ENCODE data around the gene CKS1B.

Gene CKS1B

DNA sequence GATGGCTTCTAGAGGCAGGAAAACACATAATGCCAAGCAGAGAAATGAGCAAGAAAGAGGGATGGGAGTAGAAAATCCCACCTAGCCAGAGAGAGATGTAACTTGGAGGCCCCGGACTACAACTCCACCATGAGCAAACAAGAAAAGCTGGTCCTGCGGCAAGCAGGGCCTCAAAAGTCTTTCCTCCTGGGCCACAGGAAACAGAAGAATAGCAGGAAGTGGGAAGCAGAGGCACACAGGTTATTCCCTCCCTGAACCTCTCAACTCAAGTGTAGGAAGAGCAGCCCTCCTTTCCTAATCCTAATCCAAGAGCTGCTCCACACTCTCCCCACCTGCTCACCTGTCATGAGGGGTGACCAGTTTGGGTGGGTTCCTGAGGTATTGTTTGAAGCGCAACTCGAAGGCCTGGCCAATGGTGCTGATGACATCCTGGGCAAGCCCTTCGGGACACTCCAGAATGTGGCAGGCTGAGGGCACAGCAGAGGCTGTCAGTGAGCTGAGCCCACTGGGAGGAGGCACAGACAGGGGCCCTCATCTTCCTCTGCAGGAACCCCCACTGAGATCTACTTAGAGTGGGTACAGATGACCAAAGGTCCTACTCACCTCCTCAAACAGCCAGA, 7.0 kb upstream of the CKS1B start:
- Histone ChIP-seq H3K4me3 (ENCODE audit: low read length in 2 of 2) (no peak overlapping the region), H3K27me3 (ENCODE audit: control insufficient read depth in 1 of 2, insufficient read depth in 2 of 2, low read length in 2 of 2) (no peaks in the 10 kb centered on the region), H3K9me3 (ENCODE audit: control insufficient read depth in 2 of 2, low read length in 2 of 2) (no peaks in the 10 kb centered on the region), H3K27ac (ENCODE audit: low read length) (peak overlapping the region; percentile 99), H3K36me3 (ENCODE audit: control insufficient read depth in 2 of 2, insufficient read depth in 2 of 2, low read length in 2 of 2) (peaks cover 41 to 49% of the 10 kb centered on the region in 2 donors), H3K4me1 (ENCODE audit: control insufficient read depth, insufficient read depth, low read length) (peaks cover 47% of the 10 kb centered on the region), H3K9ac (ENCODE audit: low read length in 2 of 2) (no peak overlapping the region)

DNA sequence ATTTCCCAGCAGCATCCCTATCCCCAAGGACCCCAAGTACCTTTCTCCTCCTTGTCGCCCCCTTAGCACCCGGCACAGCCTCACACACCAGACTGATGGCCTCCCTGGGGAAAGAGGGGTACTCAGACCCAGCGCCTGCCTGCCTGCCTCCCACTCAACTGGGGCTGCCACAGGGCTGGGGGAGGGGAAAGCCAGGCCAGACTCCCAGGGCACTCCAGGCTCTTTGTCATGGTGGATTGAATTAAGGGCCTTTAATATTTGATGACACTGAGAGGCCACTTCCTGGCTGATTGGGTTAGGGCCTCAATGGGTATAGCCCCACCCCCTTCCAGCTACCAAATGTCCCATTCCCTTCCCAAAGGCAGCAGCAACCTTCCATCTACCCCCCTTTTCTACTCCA, 5.8 kb upstream of the CKS1B start:
- no peaks in the 10 kb centered on the region for H3K27me3 ChIP-seq (ENCODE audit: control insufficient read depth in 1 of 2, insufficient read depth in 2 of 2, low read length in 2 of 2)
- H3K36me3 ChIP-seq (ENCODE audit: control insufficient read depth in 2 of 2, insufficient read depth in 2 of 2, low read length in 2 of 2) = peaks cover 33 to 43% of the 10 kb centered on the region in 2 donors
- peaks cover 50% of the 10 kb centered on the region for H3K4me1 ChIP-seq (ENCODE audit: control insufficient read depth, insufficient read depth, low read length)
- H3K27ac ChIP-seq (ENCODE audit: low read length) = peak overlapping the region; percentile 99
- no peaks in the 10 kb centered on the region for H3K9me3 ChIP-seq (ENCODE audit: control insufficient read depth in 2 of 2, low read length in 2 of 2)
- H3K4me3 ChIP-seq (ENCODE audit: low read length in 2 of 2) = peak overlapping the region in 1 of 2 donors; percentile 70
- peak overlapping the region; percentile 47 to 85 for H3K9ac ChIP-seq (ENCODE audit: low read length in 2 of 2)

DNA sequence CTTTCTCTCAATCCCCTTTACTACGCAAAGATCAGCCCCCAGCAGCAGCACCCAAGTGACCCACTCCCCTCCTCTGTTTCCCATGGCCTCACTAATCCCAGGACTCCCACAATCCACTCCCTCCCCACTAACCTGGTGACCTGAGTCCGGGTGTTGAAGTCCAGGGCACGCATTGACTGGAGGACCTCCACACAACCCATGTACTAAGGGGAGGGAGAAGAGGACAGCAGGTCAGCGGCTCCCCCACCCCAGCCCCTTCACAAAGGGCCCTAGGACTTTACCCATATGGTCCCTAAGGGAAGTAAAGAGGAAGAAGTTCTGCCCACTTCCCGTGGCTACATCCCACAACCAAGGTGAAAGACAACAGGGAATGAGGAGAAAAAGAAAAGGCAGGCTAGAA, 5.2 kb upstream of the CKS1B start:
- peak overlapping the region; percentile 99 for H3K27ac ChIP-seq (ENCODE audit: low read length)
- H3K9me3 ChIP-seq (ENCODE audit: control insufficient read depth in 2 of 2, low read length in 2 of 2) = no peaks in the 10 kb centered on the region
- no peaks in the 10 kb centered on the region for H3K27me3 ChIP-seq (ENCODE audit: control insufficient read depth in 1 of 2, insufficient read depth in 2 of 2, low read length in 2 of 2)
- H3K9ac ChIP-seq (ENCODE audit: low read length in 2 of 2) = peak overlapping the region; percentile 47 to 85
- peak overlapping the region; percentile 69 to 70 for H3K4me3 ChIP-seq (ENCODE audit: low read length in 2 of 2)
- H3K36me3 ChIP-seq (ENCODE audit: control insufficient read depth in 2 of 2, insufficient read depth in 2 of 2, low read length in 2 of 2) = peaks cover 30 to 40% of the 10 kb centered on the region in 2 donors
- H3K4me1 ChIP-seq (ENCODE audit: control insufficient read depth, insufficient read depth, low read length) = peaks cover 49% of the 10 kb centered on the region

DNA sequence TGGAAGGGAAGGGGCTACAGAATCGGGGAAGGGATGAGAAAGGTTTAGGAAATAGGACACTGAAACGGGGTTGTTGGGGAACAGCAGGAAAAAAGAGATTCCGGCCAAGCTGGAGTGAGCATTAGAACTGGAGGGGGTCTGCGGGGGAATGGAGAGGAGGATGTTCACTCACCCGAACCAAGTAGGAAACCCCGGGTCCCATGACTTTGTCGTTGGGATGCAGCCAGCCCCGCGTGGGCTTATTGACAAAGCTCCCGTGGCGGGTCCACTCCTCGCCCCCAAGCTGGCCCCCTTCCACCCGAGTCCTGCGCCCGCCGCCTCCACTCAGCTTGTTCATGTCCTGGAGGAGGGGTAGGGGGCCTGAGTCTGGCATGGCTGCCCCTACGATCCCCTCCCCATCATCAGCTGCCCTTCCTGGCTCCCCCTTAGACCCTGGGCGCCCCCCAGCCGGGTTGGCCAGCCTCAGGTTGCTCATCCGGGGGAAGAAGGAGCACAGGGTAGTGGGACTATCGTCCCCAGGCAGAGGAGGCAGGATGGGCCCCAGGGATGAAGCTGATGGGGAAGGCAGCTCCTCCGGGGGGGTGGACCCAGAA, 4.5 kb upstream of the CKS1B start:
- peaks cover 49% of the 10 kb centered on the region for H3K4me1 ChIP-seq (ENCODE audit: control insufficient read depth, insufficient read depth, low read length)
- peak overlapping the region; percentile 69 to 70 for H3K4me3 ChIP-seq (ENCODE audit: low read length in 2 of 2)
- no peaks in the 10 kb centered on the region for H3K27me3 ChIP-seq (ENCODE audit: control insufficient read depth in 1 of 2, insufficient read depth in 2 of 2, low read length in 2 of 2)
- H3K9me3 ChIP-seq (ENCODE audit: control insufficient read depth in 2 of 2, low read length in 2 of 2) = no peaks in the 10 kb centered on the region
- H3K27ac ChIP-seq (ENCODE audit: low read length) = peak overlapping the region; percentile 99
- peak overlapping the region; percentile 80 to 85 for H3K9ac ChIP-seq (ENCODE audit: low read length in 2 of 2)
- H3K36me3 ChIP-seq (ENCODE audit: control insufficient read depth in 2 of 2, insufficient read depth in 2 of 2, low read length in 2 of 2) = peaks cover 25 to 34% of the 10 kb centered on the region in 2 donors

DNA sequence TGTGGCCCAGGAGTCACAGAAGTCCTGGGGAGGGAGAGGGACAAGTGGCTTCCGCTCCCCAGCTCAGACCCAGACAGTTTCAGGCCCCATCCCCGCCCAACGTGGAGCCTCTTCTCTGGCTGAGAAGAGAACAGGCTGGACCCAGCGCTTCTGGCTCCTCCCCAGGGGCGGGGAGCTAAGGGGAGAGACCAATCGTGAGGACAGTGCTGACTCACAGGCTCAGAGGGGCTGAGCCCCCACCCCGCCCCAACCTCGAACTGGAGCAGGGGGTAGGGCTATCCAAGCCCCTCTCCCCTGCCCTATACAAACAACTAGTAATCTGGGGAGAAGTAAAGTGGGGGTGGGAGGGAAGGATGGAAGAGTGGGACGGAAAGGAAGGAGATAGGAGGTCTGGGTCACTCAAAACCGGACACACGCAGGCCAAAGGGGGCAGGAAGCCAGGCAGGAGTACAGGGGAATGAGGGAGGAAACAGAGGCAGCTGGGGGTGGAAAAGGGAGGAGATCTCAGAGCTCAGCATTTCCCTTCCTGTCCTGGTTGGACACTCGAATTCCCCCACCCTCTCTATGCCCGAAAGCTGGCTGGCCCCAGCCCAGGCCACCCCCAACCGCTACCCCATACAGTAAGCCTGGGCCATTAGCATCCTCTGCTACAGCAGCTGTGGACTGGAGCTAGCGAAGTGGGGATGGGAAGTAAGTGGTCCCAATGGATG, 3.7 kb upstream of the CKS1B start, which contains the start of gene SHC1:
Gene SHC1 (minus strand): TSS at position 117 of the 710 bp plus-strand sequence. CDS start 221 bp downstream, outside the sequence.
- no peaks in the 10 kb centered on the region for H3K9me3 ChIP-seq (ENCODE audit: control insufficient read depth in 2 of 2, low read length in 2 of 2)
- no peaks in the 10 kb centered on the region for H3K27me3 ChIP-seq (ENCODE audit: control insufficient read depth in 1 of 2, insufficient read depth in 2 of 2, low read length in 2 of 2)
- H3K4me1 ChIP-seq (ENCODE audit: control insufficient read depth, insufficient read depth, low read length) = peaks cover 52% of the 10 kb centered on the region
- H3K9ac ChIP-seq (ENCODE audit: low read length in 2 of 2) = peak within 1 kb of the TSS; percentile 80 to 85
- H3K36me3 ChIP-seq (ENCODE audit: control insufficient read depth in 2 of 2, insufficient read depth in 2 of 2, low read length in 2 of 2) = peaks cover 19 to 28% of the 10 kb centered on the region in 2 donors
- peak within 1 kb of the TSS; percentile 69 to 70 for H3K4me3 ChIP-seq (ENCODE audit: low read length in 2 of 2)
- H3K27ac ChIP-seq (ENCODE audit: low read length) = peak within 1 kb of the TSS; percentile 99

DNA sequence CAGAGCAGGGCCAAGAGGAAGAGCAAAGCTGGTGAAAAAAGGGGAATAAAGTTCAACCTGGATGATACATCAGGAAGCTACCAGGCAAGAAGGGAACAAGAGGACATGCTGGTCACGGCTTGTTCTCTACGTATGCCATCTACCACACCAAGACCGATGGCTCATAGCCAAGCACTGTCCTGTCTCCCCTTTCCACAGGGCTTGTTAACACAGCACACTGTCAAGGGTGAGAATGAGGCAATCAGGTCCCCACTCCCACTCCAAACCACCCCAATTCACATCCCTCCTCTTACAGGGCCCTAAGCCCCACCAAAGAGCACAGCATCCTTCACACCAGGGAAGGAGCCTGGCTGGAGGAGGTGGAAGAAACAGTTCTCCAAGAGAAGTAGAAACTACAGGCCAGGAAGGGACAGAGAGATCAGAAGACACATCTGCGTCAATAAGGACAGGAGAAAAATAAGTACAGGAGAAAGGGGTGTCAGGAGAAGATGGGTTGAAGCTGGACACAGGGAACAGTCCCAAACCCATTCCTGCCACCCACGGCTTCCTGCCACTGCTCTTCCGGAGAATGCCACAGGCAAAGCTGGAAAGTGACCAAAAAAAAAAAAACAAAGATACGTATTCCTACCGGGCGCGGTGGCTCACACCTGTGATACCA, 3.0 kb upstream of the CKS1B start:
- Histone ChIP-seq H3K36me3 (ENCODE audit: control insufficient read depth in 2 of 2, insufficient read depth in 2 of 2, low read length in 2 of 2) (peaks cover 12 to 22% of the 10 kb centered on the region in 2 donors), H3K27ac (ENCODE audit: low read length) (peak overlapping the region; percentile 99), H3K9ac (ENCODE audit: low read length in 2 of 2) (peak overlapping the region; percentile 80 to 85), H3K4me3 (ENCODE audit: low read length in 2 of 2) (peak overlapping the region; percentile 69 to 70), H3K27me3 (ENCODE audit: control insufficient read depth in 1 of 2, insufficient read depth in 2 of 2, low read length in 2 of 2) (no peaks in the 10 kb centered on the region), H3K4me1 (ENCODE audit: control insufficient read depth, insufficient read depth, low read length) (peaks cover 57% of the 10 kb centered on the region), H3K9me3 (ENCODE audit: control insufficient read depth in 2 of 2, low read length in 2 of 2) (no peaks in the 10 kb centered on the region)

DNA sequence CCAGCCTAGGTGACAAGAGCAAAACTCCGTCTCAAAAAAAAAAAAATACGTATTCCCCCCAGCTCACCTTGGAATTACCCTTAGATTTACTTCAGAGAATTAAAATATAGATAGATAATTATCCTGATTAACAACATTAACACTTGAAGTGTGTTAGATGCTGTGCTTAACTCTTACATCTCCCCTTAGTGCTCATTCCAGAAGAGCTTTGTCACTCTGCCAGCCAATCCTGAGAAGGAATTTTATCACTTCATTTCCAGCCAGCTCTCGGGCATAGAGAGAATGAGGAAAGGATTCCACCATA, 2.3 kb upstream of the CKS1B start:
- Histone ChIP-seq H3K9ac (ENCODE audit: low read length in 2 of 2) (peak overlapping the region; percentile 55 to 92), H3K9me3 (ENCODE audit: control insufficient read depth in 2 of 2, low read length in 2 of 2) (no peaks in the 10 kb centered on the region), H3K4me3 (ENCODE audit: low read length in 2 of 2) (peak overlapping the region in 1 of 2 donors; percentile 86), H3K27me3 (ENCODE audit: control insufficient read depth in 1 of 2, insufficient read depth in 2 of 2, low read length in 2 of 2) (no peaks in the 10 kb centered on the region), H3K27ac (ENCODE audit: low read length) (peak overlapping the region; percentile 99), H3K4me1 (ENCODE audit: control insufficient read depth, insufficient read depth, low read length) (peaks cover 57% of the 10 kb centered on the region), H3K36me3 (ENCODE audit: control insufficient read depth in 2 of 2, insufficient read depth in 2 of 2, low read length in 2 of 2) (peaks cover 6 to 16% of the 10 kb centered on the region in 2 donors)

DNA sequence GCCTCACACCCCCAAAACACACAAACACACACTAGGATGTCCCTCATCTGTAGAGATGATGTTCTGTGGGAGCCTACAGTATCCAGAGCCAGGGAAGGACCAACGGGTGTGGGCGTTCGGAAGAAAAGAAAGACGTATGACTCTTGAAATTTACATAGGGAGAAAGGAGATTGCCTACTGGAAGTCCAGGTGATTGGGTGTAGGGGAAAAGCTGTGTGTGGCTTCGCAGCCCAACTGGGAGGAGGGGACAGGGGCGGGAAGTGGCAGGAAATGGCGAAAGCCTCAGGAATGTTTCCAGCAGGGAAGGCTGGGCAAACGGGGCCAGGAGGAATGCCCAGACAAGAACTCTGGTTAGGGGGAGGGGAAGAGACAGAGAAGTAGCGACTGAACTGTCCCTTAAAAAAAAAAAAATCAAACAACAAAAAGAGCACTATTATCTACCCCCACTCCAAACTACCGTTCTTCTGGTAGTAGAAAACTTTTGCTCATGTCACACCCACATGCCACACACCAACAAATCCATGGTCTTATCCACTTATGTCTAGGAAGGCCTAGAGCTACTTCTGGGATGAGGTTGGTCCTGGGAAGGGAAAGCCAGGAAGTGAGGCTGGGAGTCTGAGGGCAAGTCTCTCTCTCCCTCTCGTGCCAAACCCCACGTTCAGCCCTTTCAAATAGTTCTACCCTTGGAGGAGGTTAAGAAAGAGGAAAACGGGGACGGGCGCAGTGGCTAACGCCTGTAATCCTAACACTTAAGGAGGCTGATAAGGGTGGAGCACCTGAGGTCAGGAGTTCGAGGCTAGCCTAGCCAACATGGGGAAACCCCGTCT, 1.8 kb upstream of the CKS1B start:
- H3K4me3 ChIP-seq (ENCODE audit: low read length in 2 of 2) = peak overlapping the region; percentile 47 to 86
- H3K9me3 ChIP-seq (ENCODE audit: control insufficient read depth in 2 of 2, low read length in 2 of 2) = no peaks in the 10 kb centered on the region
- no peaks in the 10 kb centered on the region for H3K27me3 ChIP-seq (ENCODE audit: control insufficient read depth in 1 of 2, insufficient read depth in 2 of 2, low read length in 2 of 2)
- peaks cover under 1 to 10% of the 10 kb centered on the region in 2 donors for H3K36me3 ChIP-seq (ENCODE audit: control insufficient read depth in 2 of 2, insufficient read depth in 2 of 2, low read length in 2 of 2)
- peak overlapping the region; percentile 99 for H3K27ac ChIP-seq (ENCODE audit: low read length)
- H3K9ac ChIP-seq (ENCODE audit: low read length in 2 of 2) = peak overlapping the region; percentile 66 to 92
- H3K4me1 ChIP-seq (ENCODE audit: control insufficient read depth, insufficient read depth, low read length) = peaks cover 57% of the 10 kb centered on the region

DNA sequence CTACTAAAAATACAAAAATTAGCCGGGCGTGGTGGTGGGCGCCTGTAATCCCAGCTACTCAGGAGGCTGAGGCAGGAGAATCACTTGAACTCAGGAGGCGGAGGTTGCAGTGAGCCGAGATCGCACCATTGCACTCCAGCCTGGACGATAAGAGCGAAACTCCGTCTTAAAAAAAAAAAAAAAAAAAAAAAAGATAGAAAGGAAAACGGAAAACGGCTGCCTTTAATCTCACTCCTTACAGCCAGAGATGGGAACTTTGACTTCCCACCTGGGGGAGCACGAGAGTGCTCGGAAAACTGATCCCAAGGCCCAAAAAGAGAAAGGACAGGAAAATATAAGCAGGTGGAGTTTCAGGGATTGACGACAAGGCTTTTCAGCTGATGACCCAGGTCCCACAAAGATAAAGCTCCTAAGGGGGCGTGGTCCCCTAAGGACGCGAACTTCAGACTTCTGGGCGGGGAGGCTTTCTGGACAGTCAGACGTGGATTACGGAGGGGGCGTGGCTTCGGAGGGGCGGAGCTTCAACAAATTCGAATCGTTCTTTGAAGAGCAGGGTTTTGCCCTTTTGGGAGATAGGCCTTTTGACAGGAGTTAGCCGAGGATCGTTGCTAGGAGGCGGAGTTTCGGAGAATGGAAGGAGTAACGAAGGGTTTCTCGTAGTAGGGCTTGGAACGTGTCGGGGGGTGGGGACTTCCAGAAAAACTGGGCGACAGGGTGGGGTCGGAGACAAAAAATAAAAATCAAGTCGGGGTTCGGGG, 958 bp upstream of the CKS1B start:
- H3K4me1 ChIP-seq (ENCODE audit: control insufficient read depth, insufficient read depth, low read length) = peaks cover 57% of the 10 kb centered on the region
- H3K9ac ChIP-seq (ENCODE audit: low read length in 2 of 2) = peak overlapping the region; percentile 92 to 99
- peak overlapping the region; percentile 68 to 86 for H3K4me3 ChIP-seq (ENCODE audit: low read length in 2 of 2)
- H3K9me3 ChIP-seq (ENCODE audit: control insufficient read depth in 2 of 2, low read length in 2 of 2) = no peaks in the 10 kb centered on the region
- peak overlapping the region; percentile 99 for H3K27ac ChIP-seq (ENCODE audit: low read length)
- peaks cover 4 to 7% of the 10 kb centered on the region in 2 donors for H3K36me3 ChIP-seq (ENCODE audit: control insufficient read depth in 2 of 2, insufficient read depth in 2 of 2, low read length in 2 of 2)
- H3K27me3 ChIP-seq (ENCODE audit: control insufficient read depth in 1 of 2, insufficient read depth in 2 of 2, low read length in 2 of 2) = no peaks in the 10 kb centered on the region

Measured in stomach smooth muscle (tissue), 2 donors.